Measurements from ENCODE around the gene BCLAF3. TPM values are rescaled to one million over a fixed set of nuclear protein-coding genes. Genes with fewer than 3 reads are reported as not detected.
A peak's percentile ranks its signal among the peaks of the same experiment; 100 is the strongest.

The BCLAF3 gene
- total RNA-seq: 7.0 TPM
- long read RNA-seq, partial matches to known transcripts: 3 of 18 reads
- long read RNA-seq, other reads (novel, unspliced or antisense): 15 of 18 reads

GRCh38 chrX:19990556-19991349 lies at the start of gene BCLAF3:
Gene BCLAF3, minus strand, starts transcription at chrX:19991061. Its CDS starts 20,797 bp downstream, at chrX:19970264.
- peak; percentile 99 for ATAC-seq
- intact Hi-C loops (cut with micrococcal nuclease): no loop called here

GRCh38 chrX:20038966-20039365 lies 48.1 kb upstream of the BCLAF3 start:
- no peak for ATAC-seq
- no peak for DNase-seq
- intact Hi-C loops (cut with micrococcal nuclease): no loop called here

More at GRCh38 chrX:19990556-19991349, at the start of gene BCLAF3:
- peak; percentile 94 for DNase-seq

- ATAC-seq (no peak), DNase-seq (no peak)
- intact Hi-C loops (cut with micrococcal nuclease): no loop called here
These were observed 46.3 kb upstream of the BCLAF3 start for GRCh38 chrX:20037186-20037585.

GRCh38 chrX:20032201-20032600 lies 41.3 kb upstream of the BCLAF3 start:
- ATAC-seq: no peak
- no peak for DNase-seq
- intact Hi-C loops (cut with micrococcal nuclease): no loop called here

GRCh38 chrX:20029728-20030127 lies 38.9 kb upstream of the BCLAF3 start:
- intact Hi-C loops (cut with micrococcal nuclease): no loop called here
- no peak for DNase-seq
- no peak for ATAC-seq

GRCh38 chrX:20028588-20028987 lies 37.7 kb upstream of the BCLAF3 start:
- no peak for ATAC-seq
- intact Hi-C loops (cut with micrococcal nuclease): no loop called here
- DNase-seq: no peak

- ATAC-seq: no peak
- intact Hi-C loops (cut with micrococcal nuclease): no loop called here
- no peak for DNase-seq
These were observed 35.4 kb upstream of the BCLAF3 start for GRCh38 chrX:20026278-20026677.

GRCh38 chrX:20019672-20020365 lies 29.0 kb upstream of the BCLAF3 start:
- DNase-seq (peak; percentile 59), ATAC-seq (peak; percentile 85)
- intact Hi-C loops (cut with micrococcal nuclease): no loop called here

- ATAC-seq (no peak), DNase-seq (no peak)
- intact Hi-C loops (cut with micrococcal nuclease): no loop called here
These were observed 25.7 kb upstream of the BCLAF3 start for GRCh38 chrX:20016616-20016945.

- ATAC-seq: no peak
These were observed 25.2 kb upstream of the BCLAF3 start for GRCh38 chrX:20015945-20016615.

GRCh38 chrX:20015422-20015821 lies 24.6 kb upstream of the BCLAF3 start:
- ATAC-seq (no peak), DNase-seq (no peak)
- intact Hi-C loops (cut with micrococcal nuclease): no loop called here

More at GRCh38 chrX:20015945-20016615, 25.2 kb upstream of the BCLAF3 start:
- intact Hi-C loops (cut with micrococcal nuclease): no loop called here
- DNase-seq: no peak

GRCh38 chrX:20011608-20012007 lies 20.7 kb upstream of the BCLAF3 start:
- intact Hi-C loops (cut with micrococcal nuclease): no loop called here
- no peak for DNase-seq
- peak; percentile 61 for ATAC-seq

GRCh38 chrX:20007962-20008622 lies 17.2 kb upstream of the BCLAF3 start:
- ATAC-seq (no peak), DNase-seq (no peak)
- intact Hi-C loops (cut with micrococcal nuclease): no loop called here

GRCh38 chrX:20005883-20006282 lies 15.0 kb upstream of the BCLAF3 start:
- no peak for ATAC-seq

GRCh38 chrX:20001588-20001987 lies 10.7 kb upstream of the BCLAF3 start:
- intact Hi-C loops (cut with micrococcal nuclease): no loop called here
- ATAC-seq (no peak), DNase-seq (no peak)

More at GRCh38 chrX:20005883-20006282, 15.0 kb upstream of the BCLAF3 start:
- intact Hi-C loops (cut with micrococcal nuclease): no loop called here
- DNase-seq: no peak

- no peak for ATAC-seq
- no peak for DNase-seq
- intact Hi-C loops (cut with micrococcal nuclease): no loop called here
These were observed 473 bp upstream of the BCLAF3 start for GRCh38 chrX:19991350-19991718.

GRCh38 chrX:19990151-19990555 lies 708 bp downstream of the BCLAF3 start:
- no peak for DNase-seq
- intact Hi-C loops (cut with micrococcal nuclease): no loop called here
- peak; percentile 4 for ATAC-seq

GRCh38 chrX:19987856-19988255 lies 3.0 kb downstream of the BCLAF3 start:
- intact Hi-C loops (cut with micrococcal nuclease): no loop called here
- no peak for DNase-seq
- no peak for ATAC-seq

GRCh38 chrX:19986531-19986930 lies 4.3 kb downstream of the BCLAF3 start:
- DNase-seq (no peak), ATAC-seq (no peak)
- intact Hi-C loops (cut with micrococcal nuclease): no loop called here

- DNase-seq: no peak
- intact Hi-C loops (cut with micrococcal nuclease): no loop called here
- no peak for ATAC-seq
These were observed 8.9 kb downstream of the BCLAF3 start for GRCh38 chrX:19981947-19982346.

All from left ventricle myocardium superior (tissue), 1 donor.